ENCODE data around the gene CALHM4.
"Not testable (repeated sequence)": the region's sequence is repeated elsewhere in the genome, so short reads cannot be mapped to it uniquely, and the experiment has no call there.

Gene CALHM4

DNA sequence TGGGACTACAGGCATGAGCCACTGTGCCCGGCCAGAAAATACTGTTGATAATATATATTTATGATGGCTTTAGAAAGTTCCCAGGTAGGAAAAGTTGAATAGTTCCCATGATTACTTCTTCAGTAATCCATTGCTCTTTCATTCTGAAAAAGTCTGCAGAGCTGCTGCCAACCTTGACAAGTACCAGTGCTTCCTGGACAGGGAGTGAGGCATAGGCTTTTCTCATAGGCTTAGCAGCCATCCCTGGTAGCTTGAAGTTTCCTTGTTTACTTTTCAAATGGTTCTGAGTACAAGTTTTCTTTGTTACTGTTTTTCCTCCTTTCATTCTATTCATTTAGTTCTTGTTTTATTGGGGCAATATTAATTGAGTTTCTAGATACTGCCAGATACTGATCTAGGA is 25.6 kb downstream of the CALHM4 start:
- no peak for DNase-seq

- DNase-seq: no peak
Observed at GRCh38 chr6:116580198-116580597, 26.6 kb downstream of the CALHM4 start.

GRCh38 chr6:116586276-116586675 is 32.7 kb downstream of the CALHM4 start:
- DNase-seq: no peak

DNA sequence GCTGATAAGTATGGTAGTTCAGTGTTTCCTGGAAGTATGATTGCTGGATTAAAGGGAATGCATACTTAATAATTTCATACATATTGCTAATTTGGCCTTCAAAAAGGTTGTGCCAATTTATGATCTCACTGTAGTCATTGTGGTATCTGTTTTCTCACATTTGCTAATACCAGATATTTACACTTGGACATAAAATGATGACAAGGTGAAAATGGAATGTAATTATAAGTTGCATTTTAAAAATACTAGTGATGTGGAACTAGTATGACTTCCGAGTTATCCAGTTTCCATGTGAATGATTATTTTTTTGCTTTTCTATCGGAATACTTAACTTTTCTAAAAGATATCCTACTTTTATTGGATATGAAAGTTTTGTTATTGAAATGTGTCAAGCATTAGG is 33.2 kb downstream of the CALHM4 start:
- DNase-seq: no peak

- no peak for DNase-seq
Observed at GRCh38 chr6:116595247-116595646, 41.7 kb downstream of the CALHM4 start.

DNA sequence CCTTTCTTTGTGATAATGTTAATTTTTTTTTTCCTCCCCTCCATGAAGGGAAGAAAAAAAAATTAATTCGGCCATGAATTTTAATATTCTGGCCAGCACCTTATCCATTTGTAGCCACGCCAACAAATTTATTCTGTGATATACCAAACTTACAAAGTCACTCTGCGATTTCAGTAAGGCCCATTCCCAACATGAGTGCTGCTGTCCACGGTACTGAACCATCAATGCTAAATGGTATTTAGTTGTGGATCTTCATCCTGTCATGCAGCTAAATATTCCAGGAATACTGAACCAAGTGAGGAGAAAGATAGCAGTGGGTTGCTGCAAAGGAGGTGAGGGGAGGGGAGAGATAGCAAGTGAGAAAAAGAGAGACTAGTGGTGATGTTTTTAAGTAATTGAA is 43.3 kb downstream of the CALHM4 start:
- no peak for DNase-seq

- DNase-seq: not testable (repeated sequence)
Observed at GRCh38 chr6:116603916-116604315, 50.4 kb downstream of the CALHM4 start.

GRCh38 chr6:116604868-116605267 is 51.3 kb downstream of the CALHM4 start:
- not testable (repeated sequence) for DNase-seq

- no peak for DNase-seq
Observed at GRCh38 chr6:116605935-116606334, 52.4 kb downstream of the CALHM4 start.
